ENCODE results near the gene TRIM2. TPM values are rescaled to one million over a fixed set of nuclear protein-coding genes. Genes with fewer than 3 reads are reported as not detected.

Gene TRIM2
- total and polyA plus RNA-seq, 2 of the 8 experiments (the other 6 are each of a cell fraction or from before 2014, with no cell fraction given), result 34.0 to 59.8 TPM

- no peak overlapping the region for H2BK5ac ChIP-seq (ENCODE audit: low read depth, low read length)
- no peak overlapping the region for H2BK120ac ChIP-seq (replicated peaks; ENCODE audit: low read depth, low read length)
- H3K4me1 ChIP-seq (replicated peaks in 1 of 4; ENCODE audit: control insufficient read depth in 3 of 4, insufficient read depth in 4 of 4, low read length in 3 of 4), result peaks cover 6 to 24% (median 17%) of the 10 kb centered on the region in 4 experiments; a peak in 6 of 7 replicates
- H3K4me3 ChIP-seq (ENCODE audit: extremely low read depth in 1 of 4, insufficient read depth in 2 of 4, low read depth in 3 of 4, low read length in 4 of 4), result no peak overlapping the region
- DNase-seq (ENCODE audit: low read depth in 1 of 2, low spot score in 2 of 2), result no peak
- H3K23ac ChIP-seq (ENCODE audit: insufficient read length), result no peak overlapping the region
- H2AK5ac ChIP-seq (ENCODE audit: low read depth, low read length), result 0 out of 2 replicates have a peak overlapping the region, but pooled peaks have one; percentile 32
- no peak for FAIRE-seq
- H3K18ac ChIP-seq (ENCODE audit: extremely low read depth, low read length), result peak overlapping the region; percentile 32; the same call in 1 of the 2 replicates
- H3K9me3 ChIP-seq (ENCODE audit: insufficient read depth in 2 of 2, low read depth in 1 of 2, low read length in 1 of 2), result no peaks in the 10 kb centered on the region; a peak in 1 of 4 replicates
- TF ChIP-seq GABPA (IDR thresholded peaks at IDR 0.05; ENCODE audit: borderline replicate concordance, insufficient read depth, low read length), result no peak
- H3K4me2 ChIP-seq (ENCODE audit: insufficient read depth in 1 of 2, low read depth in 2 of 2, low read length in 2 of 2), result no peak overlapping the region
- H2BK15ac ChIP-seq (ENCODE audit: low read length), result no peak overlapping the region
- H2BK20ac ChIP-seq (ENCODE audit: low read length), result 0 out of 2 replicates have a peak overlapping the region, but pooled peaks have one; percentile 84
- peaks cover 5 to 63% of the 10 kb centered on the region in 2 experiments; a peak in 2 of 4 replicates for H3K79me2 ChIP-seq (ENCODE audit: control insufficient read depth in 1 of 2, insufficient read depth in 2 of 2, low read length in 2 of 2)
- no peak overlapping the region for H3K9ac ChIP-seq (replicated peaks in 1 of 4; ENCODE audit: extremely low read depth in 1 of 4, low read depth in 3 of 4, low read length in 3 of 4)
- POLR2A ChIA-PET (ENCODE audit: partially characterized antibody), result interaction anchor here (1.2 to 1.6 kb wide), 3 partner anchors 12 to 15 kb away, joined by 3 to 5 read pairs (median 4); no protein-coding TSS in a partner anchor
- H2AFZ ChIP-seq (ENCODE audit: low read length), result no peak overlapping the region
- H4K5ac ChIP-seq (ENCODE audit: insufficient read length, low read depth, low read length), result peak overlapping the region; percentile 13
- no peak overlapping the region for H4K91ac ChIP-seq (replicated peaks; ENCODE audit: insufficient read length, low read length)
- no peaks in the 10 kb centered on the region for H3K27me3 ChIP-seq (replicated peaks in 1 of 4; ENCODE audit: control insufficient read depth in 3 of 4, extremely low read depth in 1 of 4, insufficient read depth in 3 of 4, low read length in 3 of 4)
- H3K56ac ChIP-seq (replicated peaks; ENCODE audit: insufficient read length, low read depth, low read length), result no peak overlapping the region
- H3K79me1 ChIP-seq (ENCODE audit: low read depth, low read length), result peaks cover 6% of the 10 kb centered on the region
- H2BK12ac ChIP-seq (ENCODE audit: low read depth, low read length), result no peak overlapping the region
- H4K20me1 ChIP-seq (replicated peaks in 1 of 2; ENCODE audit: control insufficient read depth in 1 of 2, insufficient read depth in 2 of 2, low read length in 2 of 2), result no peaks in the 10 kb centered on the region
- CTCF ChIA-PET (ENCODE audit: partially characterized antibody), result interaction anchor here (0.8 to 1.6 kb wide), 6 partner anchors 10 to 373 kb away, joined by 3 to 4 read pairs (median 3); no protein-coding TSS in a partner anchor
- no peak overlapping the region for H3K14ac ChIP-seq (ENCODE audit: insufficient read length)
- WGBS, 2 experiments (ENCODE audit: extremely low coverage in 1 of 2, insufficient coverage in 1 of 2, insufficient read length in 1 of 2, insufficient replicate concordance in 2 of 2, low coverage in 1 of 2, low lambda C conversion rate in 2 of 2, missing lambda C conversion rate in 1 of 2), result 91% methylated on average over 2 of the region's 2 CpGs; no CpG with 5 or more reads in 1 of the 2 experiments
- no peak overlapping the region for H3K27ac ChIP-seq (ENCODE audit: low read depth, low read length)
- H3K36me3 ChIP-seq (ENCODE audit: control insufficient read depth in 2 of 4, insufficient read depth in 4 of 4, low read length in 3 of 4), result peaks cover 0 to 6% (median 0%) of the 10 kb centered on the region in 4 experiments; a peak in 2 of 8 replicates
- no peak overlapping the region; the same call in 1 of the 2 replicates for H4K8ac ChIP-seq (ENCODE audit: extremely low read depth, insufficient read depth, low read length)
- peaks cover 6% of the 10 kb centered on the region for H3K23me2 ChIP-seq (ENCODE audit: low read depth, low read length)
- no peak overlapping the region for H3K4ac ChIP-seq (replicated peaks; ENCODE audit: insufficient read length, low read depth, low read length)
These were observed 57.2 kb downstream of the TRIM2 start for GRCh38 chr4:153261461-153261860.
